Measurements from ENCODE around the gene FLII. TPM values are rescaled to one million over a fixed set of nuclear protein-coding genes. Genes with fewer than 3 reads are reported as not detected.
"Not testable (repeated sequence)": the region's sequence is repeated elsewhere in the genome, so short reads cannot be mapped to it uniquely, and the experiment has no call there.

The FLII gene
- polyA plus RNA-seq, 2 donors, result 218 to 258 TPM

- H3K27me3 ChIP-seq (ENCODE audit: control insufficient read depth in 1 of 2, insufficient read depth in 2 of 2, low read length in 2 of 2), result no peaks in the 10 kb centered on the region
- H3K27ac ChIP-seq (ENCODE audit: low read depth in 2 of 2, low read length in 1 of 2), result peak overlapping the region; percentile 45 to 53
- H3K36me3 ChIP-seq (ENCODE audit: control insufficient read depth in 2 of 2, insufficient read depth in 2 of 2, low read length in 1 of 2), result no peaks in the 10 kb centered on the region
- H3K4me3 ChIP-seq (ENCODE audit: low read depth in 1 of 2, low read length in 2 of 2), result peak overlapping the region; percentile 50 to 84
- peaks cover 0 to 13% of the 10 kb centered on the region in 2 donors for H3K4me1 ChIP-seq (ENCODE audit: control insufficient read depth in 2 of 2, insufficient read depth in 2 of 2, low read length in 1 of 2)
- H3K9me3 ChIP-seq (ENCODE audit: control insufficient read depth in 2 of 2, insufficient read depth in 1 of 2, low read depth in 1 of 2, low read length in 1 of 2), result no peaks in the 10 kb centered on the region
- WGBS, 2 donors, result 0 to 1% methylated on average over 24 to 57 of the region's 57 CpGs
Observed at GRCh38 chr17:18225642-18226283, 32.8 kb downstream of the FLII start.

- WGBS, 2 donors, result 1 to 2% methylated on average over 43 to 60 of the region's 60 CpGs
- Histone ChIP-seq H3K4me3 (ENCODE audit: low read depth in 1 of 2, low read length in 2 of 2) (peak within 1 kb of the TSS; percentile 50 to 84), H3K27me3 (ENCODE audit: control insufficient read depth in 1 of 2, insufficient read depth in 2 of 2, low read length in 2 of 2) (no peaks in the 10 kb centered on the region), H3K27ac (ENCODE audit: low read depth in 2 of 2, low read length in 1 of 2) (peak within 1 kb of the TSS; percentile 45 to 53), H3K4me1 (ENCODE audit: control insufficient read depth in 2 of 2, insufficient read depth in 2 of 2, low read length in 1 of 2) (peaks cover 0 to 13% of the 10 kb centered on the region in 2 donors), H3K36me3 (ENCODE audit: control insufficient read depth in 2 of 2, insufficient read depth in 2 of 2, low read length in 1 of 2) (no peaks in the 10 kb centered on the region), H3K9me3 (ENCODE audit: control insufficient read depth in 2 of 2, insufficient read depth in 1 of 2, low read depth in 1 of 2, low read length in 1 of 2) (no peaks in the 10 kb centered on the region)
Observed at GRCh38 chr17:18225121-18225641, 33.4 kb downstream of the FLII start, which contains the start of gene LLGL1. Gene LLGL1, plus strand, starts transcription at chr17:18225635. Its CDS starts 48 bp downstream, at chr17:18225683.

GRCh38 chr17:18224387-18225120 lies 34.0 kb downstream of the FLII start:
- H3K4me1 ChIP-seq (ENCODE audit: control insufficient read depth in 2 of 2, insufficient read depth in 2 of 2, low read length in 1 of 2), result peaks cover 0 to 13% of the 10 kb centered on the region in 2 donors
- H3K4me3 ChIP-seq (ENCODE audit: low read depth in 1 of 2, low read length in 2 of 2), result peak overlapping the region; percentile 27 to 84
- no peaks in the 10 kb centered on the region for H3K27me3 ChIP-seq (ENCODE audit: control insufficient read depth in 1 of 2, insufficient read depth in 2 of 2, low read length in 2 of 2)
- H3K36me3 ChIP-seq (ENCODE audit: control insufficient read depth in 2 of 2, insufficient read depth in 2 of 2, low read length in 1 of 2), result no peaks in the 10 kb centered on the region
- WGBS, 2 donors, result 45 to 56% methylated on average over 23 of the region's 23 CpGs
- no peaks in the 10 kb centered on the region for H3K9me3 ChIP-seq (ENCODE audit: control insufficient read depth in 2 of 2, insufficient read depth in 1 of 2, low read depth in 1 of 2, low read length in 1 of 2)
- H3K27ac ChIP-seq (ENCODE audit: low read depth in 2 of 2, low read length in 1 of 2), result peak overlapping the region; percentile 34 to 47

- Histone ChIP-seq H3K9me3 (ENCODE audit: control insufficient read depth in 2 of 2, insufficient read depth in 1 of 2, low read depth in 1 of 2, low read length in 1 of 2) (no peaks in the 10 kb centered on the region), H3K27ac (ENCODE audit: low read depth in 2 of 2, low read length in 1 of 2) (no peak overlapping the region), H3K27me3 (ENCODE audit: control insufficient read depth in 1 of 2, insufficient read depth in 2 of 2, low read length in 2 of 2) (no peaks in the 10 kb centered on the region), H3K36me3 (ENCODE audit: control insufficient read depth in 2 of 2, insufficient read depth in 2 of 2, low read length in 1 of 2) (no peaks in the 10 kb centered on the region), H3K4me3 (ENCODE audit: low read depth in 1 of 2, low read length in 2 of 2) (no peak overlapping the region), H3K4me1 (ENCODE audit: control insufficient read depth in 2 of 2, insufficient read depth in 2 of 2, low read length in 1 of 2) (peaks cover 0 to 13% of the 10 kb centered on the region in 2 donors)
- 91 to 93% methylated on average over 4 of the region's 4 CpGs for WGBS, 2 donors
Observed at GRCh38 chr17:18224053-18224386, 34.5 kb downstream of the FLII start.

- H3K9me3 ChIP-seq (ENCODE audit: control insufficient read depth in 2 of 2, insufficient read depth in 1 of 2, low read depth in 1 of 2, low read length in 1 of 2), result no peaks in the 10 kb centered on the region
- no peaks in the 10 kb centered on the region for H3K27me3 ChIP-seq (ENCODE audit: control insufficient read depth in 1 of 2, insufficient read depth in 2 of 2, low read length in 2 of 2)
- WGBS, 2 donors, result 55 to 64% methylated on average over 4 of the region's 4 CpGs
- no peaks in the 10 kb centered on the region for H3K36me3 ChIP-seq (ENCODE audit: control insufficient read depth in 2 of 2, insufficient read depth in 2 of 2, low read length in 1 of 2)
- H3K27ac ChIP-seq (ENCODE audit: low read depth in 2 of 2, low read length in 1 of 2), result no peak overlapping the region
- H3K4me3 ChIP-seq (ENCODE audit: low read depth in 1 of 2, low read length in 2 of 2), result no peak overlapping the region
- H3K4me1 ChIP-seq (ENCODE audit: control insufficient read depth in 2 of 2, insufficient read depth in 2 of 2, low read length in 1 of 2), result no peaks in the 10 kb centered on the region
Observed at GRCh38 chr17:18218756-18219415, 39.7 kb downstream of the FLII start.

GRCh38 chr17:18217412-18218015 lies 41.0 kb downstream of the FLII start:
- Histone ChIP-seq H3K4me3 (ENCODE audit: low read depth in 1 of 2, low read length in 2 of 2) (no peak overlapping the region), H3K27me3 (ENCODE audit: control insufficient read depth in 1 of 2, insufficient read depth in 2 of 2, low read length in 2 of 2) (no peaks in the 10 kb centered on the region), H3K4me1 (ENCODE audit: control insufficient read depth in 2 of 2, insufficient read depth in 2 of 2, low read length in 1 of 2) (no peaks in the 10 kb centered on the region), H3K27ac (ENCODE audit: low read depth in 2 of 2, low read length in 1 of 2) (no peak overlapping the region), H3K9me3 (ENCODE audit: control insufficient read depth in 2 of 2, insufficient read depth in 1 of 2, low read depth in 1 of 2, low read length in 1 of 2) (no peaks in the 10 kb centered on the region), H3K36me3 (ENCODE audit: control insufficient read depth in 2 of 2, insufficient read depth in 2 of 2, low read length in 1 of 2) (no peaks in the 10 kb centered on the region)
- WGBS, 2 donors, result 7 to 11% methylated on average over 5 to 6 of the region's 6 CpGs

GRCh38 chr17:18216906-18217305 lies 41.6 kb downstream of the FLII start:
- WGBS, 2 donors, result 85 to 87% methylated on average over 11 of the region's 11 CpGs
- H3K36me3 ChIP-seq (ENCODE audit: control insufficient read depth in 2 of 2, insufficient read depth in 2 of 2, low read length in 1 of 2); H3K9me3 ChIP-seq (ENCODE audit: control insufficient read depth in 2 of 2, insufficient read depth in 1 of 2, low read depth in 1 of 2, low read length in 1 of 2); H3K27ac ChIP-seq (ENCODE audit: low read depth in 2 of 2, low read length in 1 of 2); H3K4me3 ChIP-seq (ENCODE audit: low read depth in 1 of 2, low read length in 2 of 2); H3K27me3 ChIP-seq (ENCODE audit: control insufficient read depth in 1 of 2, insufficient read depth in 2 of 2, low read length in 2 of 2); H3K4me1 ChIP-seq (ENCODE audit: control insufficient read depth in 2 of 2, insufficient read depth in 2 of 2, low read length in 1 of 2): not testable (repeated sequence)

- WGBS, 2 donors, result 62 to 64% methylated on average over 7 of the region's 7 CpGs
- H3K36me3 ChIP-seq (ENCODE audit: control insufficient read depth in 2 of 2, insufficient read depth in 2 of 2, low read length in 1 of 2), result peaks cover 7 to 19% of the 10 kb centered on the region in 2 donors
Observed at GRCh38 chr17:18213666-18214270, 44.8 kb downstream of the FLII start.

GRCh38 chr17:18208092-18208491 lies 50.4 kb downstream of the FLII start:
- Histone ChIP-seq H3K27me3 (ENCODE audit: control insufficient read depth in 1 of 2, insufficient read depth in 2 of 2, low read length in 2 of 2) (no peaks in the 10 kb centered on the region), H3K27ac (ENCODE audit: low read depth in 2 of 2, low read length in 1 of 2) (no peak overlapping the region), H3K4me3 (ENCODE audit: low read depth in 1 of 2, low read length in 2 of 2) (no peak overlapping the region), H3K4me1 (ENCODE audit: control insufficient read depth in 2 of 2, insufficient read depth in 2 of 2, low read length in 1 of 2) (no peaks in the 10 kb centered on the region), H3K9me3 (ENCODE audit: control insufficient read depth in 2 of 2, insufficient read depth in 1 of 2, low read depth in 1 of 2, low read length in 1 of 2) (no peaks in the 10 kb centered on the region), H3K36me3 (ENCODE audit: control insufficient read depth in 2 of 2, insufficient read depth in 2 of 2, low read length in 1 of 2) (peaks cover 15 to 45% of the 10 kb centered on the region in 2 donors)
- WGBS, 2 donors, result 89 to 91% methylated on average over 18 to 19 of the region's 19 CpGs

More at GRCh38 chr17:18213666-18214270, 44.8 kb downstream of the FLII start:
- Histone ChIP-seq H3K4me1 (ENCODE audit: control insufficient read depth in 2 of 2, insufficient read depth in 2 of 2, low read length in 1 of 2) (no peaks in the 10 kb centered on the region), H3K9me3 (ENCODE audit: control insufficient read depth in 2 of 2, insufficient read depth in 1 of 2, low read depth in 1 of 2, low read length in 1 of 2) (no peaks in the 10 kb centered on the region), H3K4me3 (ENCODE audit: low read depth in 1 of 2, low read length in 2 of 2) (no peak overlapping the region), H3K27me3 (ENCODE audit: control insufficient read depth in 1 of 2, insufficient read depth in 2 of 2, low read length in 2 of 2) (no peaks in the 10 kb centered on the region), H3K27ac (ENCODE audit: low read depth in 2 of 2, low read length in 1 of 2) (no peak overlapping the region)

All from esophagus (tissue), 2 donors.